GM12865 (cell line): ENCODE data around the gene FNDC11.

Experiments used
- DNase-seq: peaks from one replicate; pipeline ENCODE4 v3.0.0; 2010; ENCODE audit warnings: low read depth
- H3K4me3 ChIP-seq: 2 replicates; pipeline ENCODE4 v1.5.1; 2011; ENCODE audit warnings: mild to moderate bottlenecking, low read depth, low read length, control low read depth
- CTCF ChIP-seq: IDR thresholded peaks from 2 replicates; pipeline ENCODE4 v1.5.1; 2011; ENCODE audit warnings: low read length, control low read depth, low read depth, inconsistent platforms; ENCODE audit not compliant: insufficient read depth; ENCODE audit errors: missing control alignments

Gene FNDC11

GRCh38 chr20:63560333-63560805 lies 6.4 kb downstream of the FNDC11 start:
- no peak for DNase-seq
- no peak for TF ChIP-seq CTCF
- no peak overlapping the region for H3K4me3 ChIP-seq

- DNase-seq = no peak
- H3K4me3 ChIP-seq = no peak overlapping the region
- no peak for TF ChIP-seq CTCF
Measured at GRCh38 chr20:63560856-63561609, 7.1 kb downstream of the FNDC11 start.

- H3K4me3 ChIP-seq = no peak overlapping the region
- no peak for DNase-seq
Measured at GRCh38 chr20:63561624-63562396, 7.9 kb downstream of the FNDC11 start.

GRCh38 chr20:63562461-63563224 lies 8.7 kb downstream of the FNDC11 start:
- peak; percentile 57 for DNase-seq
- no peak overlapping the region for H3K4me3 ChIP-seq
- TF ChIP-seq CTCF = no peak

More at GRCh38 chr20:63561624-63562396, 7.9 kb downstream of the FNDC11 start:
- no peak for TF ChIP-seq CTCF

- no peak overlapping the region for H3K4me3 ChIP-seq
- no peak for DNase-seq
- TF ChIP-seq CTCF = no peak
Measured at GRCh38 chr20:63563225-63563935, 9.4 kb downstream of the FNDC11 start.

GRCh38 chr20:63564036-63564810 lies 10.3 kb downstream of the FNDC11 start:
- DNase-seq = no peak
- no peak overlapping the region for H3K4me3 ChIP-seq
- no peak for TF ChIP-seq CTCF
